ENCODE measurements around the gene ZSWIM5.

DNA sequence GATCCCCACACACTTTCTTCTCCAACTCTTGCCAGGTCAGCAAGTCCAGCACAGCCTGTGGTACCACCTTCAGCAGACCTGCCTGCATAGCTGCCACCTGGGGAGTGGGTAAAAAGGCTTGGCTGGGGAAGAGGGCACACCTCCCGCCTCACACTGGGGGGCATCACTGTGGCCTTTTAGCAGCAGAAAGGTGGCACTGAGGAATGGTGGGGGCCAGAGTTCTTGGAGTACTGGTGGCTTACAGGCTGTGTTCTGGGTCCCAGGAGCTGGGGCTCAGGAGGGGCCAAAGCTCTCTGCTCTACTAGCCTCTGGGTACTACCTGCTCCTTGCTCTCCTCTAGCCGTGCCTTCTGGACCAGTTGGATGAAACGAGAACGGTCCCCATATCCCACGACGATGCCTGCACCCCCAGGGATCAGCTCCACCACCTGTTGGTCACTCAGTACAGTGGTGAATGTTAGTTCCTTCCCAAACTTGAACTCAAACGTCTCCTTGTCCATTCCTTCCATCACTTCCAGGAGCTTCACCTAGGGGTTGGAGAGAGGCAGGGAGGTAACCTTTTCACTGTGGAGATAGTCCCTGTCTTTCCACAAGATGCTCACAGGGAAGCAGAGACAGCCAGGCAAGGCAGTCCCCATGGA is 202.0 kb downstream of the ZSWIM5 start:
- TF ChIP-seq, protein P1, sequence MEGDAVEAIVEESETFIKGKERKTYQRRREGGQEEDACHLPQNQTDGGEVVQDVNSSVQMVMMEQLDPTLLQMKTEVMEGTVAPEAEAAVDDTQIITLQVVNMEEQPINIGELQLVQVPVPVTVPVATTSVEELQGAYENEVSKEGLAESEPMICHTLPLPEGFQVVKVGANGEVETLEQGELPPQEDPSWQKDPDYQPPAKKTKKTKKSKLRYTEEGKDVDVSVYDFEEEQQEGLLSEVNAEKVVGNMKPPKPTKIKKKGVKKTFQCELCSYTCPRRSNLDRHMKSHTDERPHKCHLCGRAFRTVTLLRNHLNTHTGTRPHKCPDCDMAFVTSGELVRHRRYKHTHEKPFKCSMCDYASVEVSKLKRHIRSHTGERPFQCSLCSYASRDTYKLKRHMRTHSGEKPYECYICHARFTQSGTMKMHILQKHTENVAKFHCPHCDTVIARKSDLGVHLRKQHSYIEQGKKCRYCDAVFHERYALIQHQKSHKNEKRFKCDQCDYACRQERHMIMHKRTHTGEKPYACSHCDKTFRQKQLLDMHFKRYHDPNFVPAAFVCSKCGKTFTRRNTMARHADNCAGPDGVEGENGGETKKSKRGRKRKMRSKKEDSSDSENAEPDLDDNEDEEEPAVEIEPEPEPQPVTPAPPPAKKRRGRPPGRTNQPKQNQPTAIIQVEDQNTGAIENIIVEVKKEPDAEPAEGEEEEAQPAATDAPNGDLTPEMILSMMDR (IDR thresholded peaks at IDR 0.05; ENCODE audit: insufficient read depth, low read length): no peak
- TF ChIP-seq POLR2AphosphoS5 (IDR thresholded peaks at IDR 0.05; ENCODE audit: low read depth): no peak
